Neuronal stem cell (in vitro differentiated cells): ENCODE data around the gene FOXJ3.

Experiments
- DNase-seq: peaks from one replicate; pipeline ENCODE4 v3.0.0-alpha.2; 2013; ENCODE audit warnings: low spot score
- H2AFZ ChIP-seq: one replicate; pipeline ENCODE4 v1.6.1; 2013; ENCODE audit warnings: mild to moderate bottlenecking, low read length, inconsistent platforms
- H2AK5ac ChIP-seq: 2 replicates; pipeline ENCODE4 v1.6.1; 2013; ENCODE audit warnings: low read depth, mild to moderate bottlenecking, inconsistent platforms, low read length, moderate library complexity, mixed read lengths
- H2BK120ac ChIP-seq: 2 replicates; pipeline ENCODE4 v1.6.1; 2013; ENCODE audit warnings: low read depth, mild to moderate bottlenecking, inconsistent platforms, low read length, moderate library complexity, mixed read lengths
- H2BK12ac ChIP-seq: one replicate; pipeline ENCODE4 v1.6.1; 2013; ENCODE audit warnings: low read length, inconsistent platforms
- H2BK15ac ChIP-seq: 2 replicates; pipeline ENCODE4 v1.6.1; 2013; ENCODE audit warnings: mild to moderate bottlenecking, low read length, inconsistent platforms, mixed read lengths
- H2BK5ac ChIP-seq: one replicate; pipeline ENCODE4 v1.6.1; 2013; ENCODE audit warnings: inconsistent platforms, mild to moderate bottlenecking, low read length, moderate library complexity
- H3K14ac ChIP-seq: one replicate; pipeline ENCODE4 v1.6.1; 2013; ENCODE audit warnings: low read length, inconsistent platforms
- H3K18ac ChIP-seq: 2 replicates; pipeline ENCODE4 v1.6.1; 2013; ENCODE audit warnings: low read length, inconsistent platforms
- H3K23ac ChIP-seq: 2 replicates; pipeline ENCODE4 v1.6.1; 2013; ENCODE audit warnings: low read depth, mild to moderate bottlenecking, mixed read lengths, low read length, inconsistent platforms; ENCODE audit not compliant: poor library complexity
- H3K27ac ChIP-seq: replicated peaks from 3 replicates; pipeline ENCODE4 v1.5.1; 2013; ENCODE audit warnings: low read length, inconsistent platforms
- H3K27me3 ChIP-seq, 3 experiments: 2 replicates each; pipeline ENCODE4 v1.6.1; 2013; ENCODE audit warnings: low read length in 3 of 3, mild to moderate bottlenecking in 2 of 3, inconsistent platforms in 1 of 3, low read depth in 1 of 3, mixed read lengths in 1 of 3, moderate library complexity in 1 of 3; ENCODE audit not compliant: control insufficient read depth in 3 of 3, insufficient read depth in 3 of 3
- H3K36me3 ChIP-seq, 2 donors: replicated peaks in 1 of 2; 2 replicates each; pipeline ENCODE4 v1.6.1; 2013; ENCODE audit warnings: low read length in 2 of 2; ENCODE audit not compliant: control insufficient read depth in 2 of 2, insufficient read depth in 2 of 2
- H3K4ac ChIP-seq: 2 replicates; pipeline ENCODE4 v1.6.1; 2013; ENCODE audit warnings: inconsistent platforms, mild to moderate bottlenecking, low read length, moderate library complexity
- H3K4me1 ChIP-seq, 2 donors: 1 replicate in 1 of 2; 2 replicates in 1 of 2; pipeline ENCODE4 v1.6.1; 2013; ENCODE audit warnings: low read length in 2 of 2, low read depth in 1 of 2; ENCODE audit not compliant: control insufficient read depth in 2 of 2, insufficient read depth in 1 of 2
- H3K4me2 ChIP-seq: one replicate; pipeline ENCODE4 v1.6.1; 2013; ENCODE audit warnings: mild to moderate bottlenecking, low read length, inconsistent platforms; ENCODE audit not compliant: insufficient read depth, poor library complexity, severe bottlenecking
- H3K4me3 ChIP-seq, 2 donors: 2 replicates each; pipeline ENCODE4 v1.5.1; 2013; ENCODE audit warnings: low read length in 2 of 2, mild to moderate bottlenecking in 2 of 2, inconsistent platforms in 1 of 2, moderate library complexity in 1 of 2
- H3K79me1 ChIP-seq: one replicate; pipeline ENCODE4 v1.6.1; 2013; ENCODE audit warnings: low read depth, mild to moderate bottlenecking, inconsistent platforms, low read length, moderate library complexity
- H3K9ac ChIP-seq: one replicate; pipeline ENCODE4 v1.6.1; 2013; ENCODE audit warnings: mild to moderate bottlenecking, low read depth, low read length, inconsistent platforms; ENCODE audit not compliant: poor library complexity
- H3K9me3 ChIP-seq, 2 donors: replicated peaks in 1 of 2; 2 replicates each; pipeline versions ENCODE3 to v1.6.1; 2013; ENCODE audit warnings: low read length in 2 of 2, mild to moderate bottlenecking in 2 of 2, inconsistent platforms in 1 of 2, low read depth in 1 of 2, mixed read lengths in 1 of 2, moderate library complexity in 1 of 2; ENCODE audit not compliant: control insufficient read depth in 2 of 2, insufficient read depth in 1 of 2
- H4K8ac ChIP-seq: one replicate; pipeline ENCODE4 v1.6.1; 2013; ENCODE audit warnings: low read depth, mild to moderate bottlenecking, inconsistent platforms, low read length, moderate library complexity
- H4K91ac ChIP-seq: one replicate; pipeline ENCODE4 v1.6.1; 2013; ENCODE audit warnings: low read length, low read depth, mild to moderate bottlenecking, inconsistent platforms; ENCODE audit not compliant: poor library complexity
- WGBS, 2 donors: extraction: QIAGEN DNeasy Blood & Tissue Kit; methylation state at CpG; one replicate each; pipeline ENCODE4 v1.1.7; 2013; ENCODE audit warnings: missing lambda C conversion rate in 2 of 2, mixed read lengths in 1 of 2; ENCODE audit not compliant: insufficient read length in 2 of 2, insufficient replicate concordance in 1 of 2; ENCODE audit errors: extremely low coverage in 2 of 2; 5-methylcytosine and 5-hydroxymethylcytosine counted together

FOXJ3 gene

GRCh38 chr1:42128499-42128898, 206.5 kb downstream of the FOXJ3 start:
- Histone ChIP-seq H2AFZ (no peak overlapping the region), H3K14ac (no peak overlapping the region), H2BK12ac (no peak overlapping the region), H4K8ac (no peak overlapping the region), H3K36me3 (no peaks in the 10 kb centered on the region), H2BK120ac (no peak overlapping the region), H4K91ac (no peak overlapping the region), H3K9ac (no peak overlapping the region), H3K4ac (no peak overlapping the region), H2BK15ac (no peak overlapping the region), H3K79me1 (no peaks in the 10 kb centered on the region), H3K4me1 (peaks cover 0 to 3% of the 10 kb centered on the region in 2 donors), H3K18ac (no peak overlapping the region), H3K27ac (no peak overlapping the region), H3K9me3 (no peaks in the 10 kb centered on the region), H3K23ac (no peak overlapping the region), H2BK5ac (no peak overlapping the region), H3K4me2 (no peak overlapping the region), H3K4me3 (no peak overlapping the region), H2AK5ac (no peak overlapping the region), H3K27me3 (peaks cover 0 to 10% (median 0%) of the 10 kb centered on the region in 3 experiments)
- no peak for DNase-seq
- WGBS, 2 donors: no CpG with 5 or more reads among the region's 2 CpGs

- Histone ChIP-seq H2BK12ac (no peak overlapping the region), H2BK15ac (no peak overlapping the region), H3K79me1 (no peaks in the 10 kb centered on the region), H4K8ac (no peak overlapping the region), H2AFZ (no peak overlapping the region), H3K4me3 (no peak overlapping the region), H2BK120ac (no peak overlapping the region), H3K9ac (no peak overlapping the region), H3K9me3 (no peaks in the 10 kb centered on the region), H3K14ac (no peak overlapping the region), H3K27me3 (peaks cover 0 to 10% (median 0%) of the 10 kb centered on the region in 3 experiments), H3K36me3 (no peaks in the 10 kb centered on the region), H3K4me2 (no peak overlapping the region), H3K27ac (no peak overlapping the region), H4K91ac (no peak overlapping the region), H3K18ac (no peak overlapping the region), H3K23ac (no peak overlapping the region), H2AK5ac (no peak overlapping the region), H3K4ac (no peak overlapping the region), H3K4me1 (peaks cover 0 to 3% of the 10 kb centered on the region in 2 donors), H2BK5ac (no peak overlapping the region)
- DNase-seq: no peak
- WGBS, 2 donors: no CpG with 5 or more reads among the region's 6 CpGs
Measured at GRCh38 chr1:42127767-42128166, 207.3 kb downstream of the FOXJ3 start.
